Activated CD8-positive, alpha-beta memory T cell treated with anti-CD3 and anti-CD28 coated beads, Interleukin-2, amount 10 ng/mL, durations not matched to agents 7 days and 5 days (primary cell): Measurements from ENCODE around the gene GAA. TPM values are rescaled to one million over a fixed set of nuclear protein-coding genes. Genes with fewer than 3 reads are reported as not detected.
"Not testable (repeated sequence)": the region's sequence is repeated elsewhere in the genome, so short reads cannot be mapped to it uniquely, and the experiment has no call there.

Experiments
- ATAC-seq: fragments of 150-1000 bp; cut with Tn5 transposase; one replicate; pipeline ENCODE4 v1.10.0; 2021; ENCODE audit warnings: moderate library complexity
- CTCF ChIA-PET: fragments of 350-600 bp; sonication (Branson Sonifier 250); formaldehyde crosslinking; loops from one replicate; lab custom pipeline; 2021; ENCODE audit warnings: antibody characterized with exemption; lab: Charles Lee
- DNase-seq: peaks from one replicate; pipeline ENCODE4 v3.0.0-alpha.2; 2020
- H3K27ac Mint-ChIP-seq: one replicate; pipeline ENCODE4 v1.8.0; 2021; ENCODE audit warnings: mild to moderate bottlenecking, mixed read lengths
- H3K27me3 Mint-ChIP-seq: one replicate; pipeline ENCODE4 v1.8.0; 2021; ENCODE audit warnings: mixed read lengths
- H3K36me3 Mint-ChIP-seq: one replicate; pipeline ENCODE4 v1.8.0; 2021; ENCODE audit warnings: mild to moderate bottlenecking, mixed read lengths
- H3K4me1 Mint-ChIP-seq: one replicate; pipeline ENCODE4 v1.8.0; 2021; ENCODE audit warnings: mixed read lengths
- H3K4me3 Mint-ChIP-seq: one replicate; pipeline ENCODE4 v1.8.0; 2021; ENCODE audit warnings: mild to moderate bottlenecking, moderate library complexity, mixed read lengths
- H3K9me3 Mint-ChIP-seq: one replicate; pipeline ENCODE4 v1.8.0; 2022; ENCODE audit warnings: low read depth, mixed read lengths
- microRNA-seq: library from miRNA; unstranded; fragments of <30 nt; microRNA quantifications from one replicate; pipeline ENCODE4 v1.2.0, GENCODE V29; 2022
- total RNA-seq, 2 experiments: library from RNA; stranded (reverse); gene quantifications; one replicate each; pipeline ENCODE4 v1.2.3, GENCODE V29; 2021

GAA gene
- total RNA-seq, 2 experiments from 2014 or later, result 31.9 to 34.7 TPM

GRCh38 chr17:80153004-80153403 is 51.6 kb downstream of the GAA start:
- Mint-ChIP-seq H3K4me3 (no peak overlapping the region), H3K9me3 (peaks cover 9% of the 10 kb centered on the region), H3K27ac (no peak overlapping the region), H3K4me1 (peaks cover 20% of the 10 kb centered on the region), H3K27me3 (no peaks in the 10 kb centered on the region), H3K36me3 (peaks cover 10% of the 10 kb centered on the region)
- no peak for DNase-seq
- ATAC-seq, result no peak
- CTCF ChIA-PET, result no interaction called here

- CTCF ChIA-PET, result no interaction called here
- H3K36me3 Mint-ChIP-seq, result peaks cover 10% of the 10 kb centered on the region
Measured at GRCh38 chr17:80154166-80154565, 52.8 kb downstream of the GAA start.

GRCh38 chr17:80155600-80155999 is 54.2 kb downstream of the GAA start:
- not testable (repeated sequence) for ATAC-seq

More at GRCh38 chr17:80154166-80154565, 52.8 kb downstream of the GAA start:
- Mint-ChIP-seq H3K4me3 (no peak overlapping the region), H3K27ac (no peak overlapping the region), H3K4me1 (peaks cover 12% of the 10 kb centered on the region), H3K9me3 (peaks cover 9% of the 10 kb centered on the region), H3K27me3 (peaks cover under 1% of the 10 kb centered on the region)
- DNase-seq, result no peak
- no peak for ATAC-seq

GRCh38 chr17:80158846-80159245 is 57.5 kb downstream of the GAA start:
- no peaks in the 10 kb centered on the region for H3K4me1 Mint-ChIP-seq
- H3K36me3 Mint-ChIP-seq, result peaks cover 9% of the 10 kb centered on the region
- CTCF ChIA-PET, result no interaction called here
- ATAC-seq (no peak), DNase-seq (no peak)
- no peak overlapping the region for H3K27ac Mint-ChIP-seq
- peaks cover 2% of the 10 kb centered on the region for H3K9me3 Mint-ChIP-seq
- peaks cover 21% of the 10 kb centered on the region for H3K27me3 Mint-ChIP-seq
- no peak overlapping the region for H3K4me3 Mint-ChIP-seq

More at GRCh38 chr17:80155600-80155999, 54.2 kb downstream of the GAA start:
- peaks cover 12% of the 10 kb centered on the region for H3K4me1 Mint-ChIP-seq
- peaks cover 12% of the 10 kb centered on the region for H3K27me3 Mint-ChIP-seq
- DNase-seq, H3K9me3 Mint-ChIP-seq, H3K4me3 Mint-ChIP-seq, CTCF ChIA-PET, H3K27ac Mint-ChIP-seq: not testable (repeated sequence)
- H3K36me3 Mint-ChIP-seq, result peaks cover 10% of the 10 kb centered on the region

GRCh38 chr17:80160536-80160935 is 59.2 kb downstream of the GAA start:
- CTCF ChIA-PET, result interaction anchor here (0.6 to 1.2 kb wide), 2 partner anchors 35 to 371 kb away, joined by 3 to 4 read pairs; no protein-coding TSS in a partner anchor
- ATAC-seq (no peak), DNase-seq (no peak)
- peaks cover 6% of the 10 kb centered on the region for H3K36me3 Mint-ChIP-seq
- no peak overlapping the region for H3K27ac Mint-ChIP-seq
- peaks cover 2% of the 10 kb centered on the region for H3K9me3 Mint-ChIP-seq
- no peak overlapping the region for H3K4me3 Mint-ChIP-seq
- H3K4me1 Mint-ChIP-seq, result no peaks in the 10 kb centered on the region
- H3K27me3 Mint-ChIP-seq, result peaks cover 21% of the 10 kb centered on the region

- Mint-ChIP-seq H3K4me1 (no peaks in the 10 kb centered on the region), H3K4me3 (no peak overlapping the region), H3K9me3 (no peaks in the 10 kb centered on the region), H3K27me3 (peaks cover 21% of the 10 kb centered on the region), H3K36me3 (no peaks in the 10 kb centered on the region), H3K27ac (no peak overlapping the region)
- no peak for ATAC-seq
- DNase-seq, result no peak
- CTCF ChIA-PET, result interaction anchor here (0.7 to 1.1 kb wide), 3 partner anchors 32 to 87 kb away, joined by 3 to 5 read pairs (median 4); partner anchors contain the start of gene GAA
Measured at GRCh38 chr17:80163336-80163735, 62.0 kb downstream of the GAA start.

GRCh38 chr17:80164185-80164584 is 62.8 kb downstream of the GAA start:
- no peak for ATAC-seq
- Mint-ChIP-seq H3K36me3 (no peaks in the 10 kb centered on the region), H3K9me3 (no peaks in the 10 kb centered on the region), H3K4me3 (no peak overlapping the region), H3K27me3 (peaks cover 20% of the 10 kb centered on the region), H3K27ac (no peak overlapping the region), H3K4me1 (no peaks in the 10 kb centered on the region)
- CTCF ChIA-PET, result interaction anchor here (0.7 to 0.8 kb wide), 2 partner anchors 62 to 87 kb away, joined by 4 to 5 read pairs; partner anchors contain the start of gene GAA
- no peak for DNase-seq

GRCh38 chr17:80166446-80166845 is 65.1 kb downstream of the GAA start:
- Mint-ChIP-seq H3K9me3 (no peaks in the 10 kb centered on the region), H3K27me3 (peaks cover 11% of the 10 kb centered on the region), H3K4me1 (no peaks in the 10 kb centered on the region), H3K36me3 (no peaks in the 10 kb centered on the region), H3K4me3 (no peak overlapping the region), H3K27ac (no peak overlapping the region)
- no peak for ATAC-seq
- CTCF ChIA-PET, result interaction anchor here (1.4 kb wide), 1 partner anchor 29 kb away, joined by 3 read pairs; no protein-coding TSS in a partner anchor
- no peak for DNase-seq

GRCh38 chr17:80168371-80168770 is 67.0 kb downstream of the GAA start:
- Mint-ChIP-seq H3K9me3 (no peaks in the 10 kb centered on the region), H3K27me3 (peaks cover 8% of the 10 kb centered on the region), H3K36me3 (no peaks in the 10 kb centered on the region), H3K27ac (no peak overlapping the region), H3K4me3 (no peak overlapping the region), H3K4me1 (no peaks in the 10 kb centered on the region)
- DNase-seq, result no peak
- CTCF ChIA-PET, result no interaction called here
- no peak for ATAC-seq

GRCh38 chr17:80169107-80169506 is 67.7 kb downstream of the GAA start:
- Mint-ChIP-seq H3K4me1 (no peaks in the 10 kb centered on the region), H3K27ac (no peak overlapping the region), H3K9me3 (no peaks in the 10 kb centered on the region), H3K4me3 (no peak overlapping the region), H3K27me3 (peaks cover 8% of the 10 kb centered on the region), H3K36me3 (no peaks in the 10 kb centered on the region)
- no peak for DNase-seq
- no peak for ATAC-seq
- CTCF ChIA-PET, result no interaction called here

Small RNAs within 50 kb of the gene (microRNA-seq; reads per million reads assigned to microRNA genes)
- gene MIR1268B, result not detected

Other genes with a start within 250 kb of the GAA start
- 1 to 10 TPM; 1.2 to 2.8 TPM for gene TBC1D16, start 65.7 kb upstream of the GAA start, total RNA-seq
- under 1 TPM; 0.20 to 0.84 TPM for gene CCDC40, start 64.9 kb upstream of the GAA start, total RNA-seq
- gene EIF4A3, start 45.5 kb downstream of the GAA start, total RNA-seq, result 100 to 1,000 TPM; 145 to 161 TPM
- gene CARD14, start 68.4 kb downstream of the GAA start, total RNA-seq, result not detected
- gene SGSH, start 118.8 kb downstream of the GAA start, total RNA-seq, result 10 to 100 TPM; 15.4 to 22.1 TPM
- 1 to 10 TPM; 4.3 to 8.6 TPM for gene SLC26A11, start 118.8 kb downstream of the GAA start, total RNA-seq
- 1,000 to 10,000 TPM in 1 of 2 experiments, 100 to 1,000 TPM in 1; 597 to 1,208 TPM for gene RNF213, start 159.3 kb downstream of the GAA start, total RNA-seq